ENCODE data around the gene CPNE5.

Gene CPNE5

DNA sequence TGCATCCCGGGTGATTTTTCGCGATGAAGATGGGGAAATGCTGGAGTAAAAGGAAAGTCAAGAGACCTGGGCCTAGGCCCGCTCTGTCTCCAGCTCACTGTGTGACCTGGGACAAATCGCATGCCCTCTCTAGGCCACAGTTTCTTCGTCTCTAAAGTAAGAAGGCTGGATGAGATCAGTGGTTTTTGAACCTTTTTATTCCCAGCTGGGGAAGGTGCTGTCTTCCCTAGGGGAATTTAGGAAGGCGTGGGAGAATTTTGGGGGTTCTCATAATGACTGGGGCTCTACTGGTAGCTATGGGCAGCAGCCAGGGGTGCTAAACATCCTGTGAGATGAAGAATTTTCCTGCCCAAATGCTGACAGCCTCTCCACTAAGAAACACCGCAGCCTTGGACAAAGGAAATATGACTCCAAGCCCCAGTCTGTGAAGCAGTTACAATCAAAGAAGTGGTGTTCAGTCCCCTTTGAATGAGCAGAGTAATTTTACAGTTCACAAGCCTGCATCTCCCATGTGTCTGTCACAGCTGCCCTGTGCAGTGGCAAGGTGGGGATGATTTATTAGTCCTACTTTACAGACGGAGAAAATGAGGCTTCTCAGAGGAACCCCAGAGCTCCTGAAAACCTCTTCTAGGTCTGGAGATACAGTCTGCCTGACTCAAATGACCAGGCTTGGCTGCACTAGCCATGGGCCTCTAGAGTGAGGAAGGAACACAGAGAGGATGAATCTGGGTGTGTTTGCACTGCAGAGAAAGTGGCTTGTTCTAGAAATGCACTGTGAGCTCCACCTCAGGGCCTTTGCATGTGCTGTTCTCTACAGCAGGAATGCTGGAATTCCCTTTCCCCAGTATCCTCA is 84.4 kb downstream of the CPNE5 start:
- Histone ChIP-seq H3K4ac (ENCODE audit: low read depth, low read length) (no peak overlapping the region), H3K18ac (ENCODE audit: low read length) (no peak overlapping the region), H4K12ac (ENCODE audit: low read depth, low read length) (no peak overlapping the region), H3K23ac (ENCODE audit: low read length) (no peak overlapping the region), H3K14ac (ENCODE audit: low read length) (no peak overlapping the region), H3K9me3 (ENCODE audit: insufficient read depth, low read depth, low read length) (peaks cover 3% of the 10 kb centered on the region), H2AFZ (ENCODE audit: insufficient read depth, low read length, poor library complexity) (no peak overlapping the region), H3K27ac (ENCODE audit: low read depth, low read length) (no peak overlapping the region), H3K4me3 (ENCODE audit: low read depth, low read length) (no peak overlapping the region), H3K79me2 (ENCODE audit: control insufficient read depth, insufficient read depth, low read length, poor library complexity) (no peaks in the 10 kb centered on the region), H3K27me3 (ENCODE audit: insufficient read depth, low read length) (no peaks in the 10 kb centered on the region), H3K9ac (ENCODE audit: low read length) (no peak overlapping the region), H3K36me3 (ENCODE audit: control insufficient read depth in 1 of 2, insufficient read depth in 2 of 2, low read length in 2 of 2) (no peaks in the 10 kb centered on the region), H3K4me2 (ENCODE audit: low read length) (no peak overlapping the region), H2BK120ac (ENCODE audit: insufficient read depth, low read length, poor library complexity) (no peak overlapping the region), H4K91ac (ENCODE audit: low read depth, low read length) (no peak overlapping the region), H4K8ac (ENCODE audit: low read depth, low read length) (no peak overlapping the region), H3K79me1 (ENCODE audit: low read length) (no peaks in the 10 kb centered on the region), H2AK5ac (ENCODE audit: low read length) (no peak overlapping the region), H2BK5ac (ENCODE audit: low read depth, low read length, poor library complexity) (no peak overlapping the region), H2BK12ac (ENCODE audit: low read length) (no peak overlapping the region), H3K4me1 (ENCODE audit: control insufficient read depth in 1 of 2, insufficient read depth in 2 of 2, low read length in 2 of 2) (peaks cover 3 to 7% of the 10 kb centered on the region in 2 experiments)
- no peak for DNase-seq
- WGBS (ENCODE audit: extremely low coverage, insufficient coverage, insufficient read length), result no CpG with 5 or more reads among the region's 9 CpGs

DNA sequence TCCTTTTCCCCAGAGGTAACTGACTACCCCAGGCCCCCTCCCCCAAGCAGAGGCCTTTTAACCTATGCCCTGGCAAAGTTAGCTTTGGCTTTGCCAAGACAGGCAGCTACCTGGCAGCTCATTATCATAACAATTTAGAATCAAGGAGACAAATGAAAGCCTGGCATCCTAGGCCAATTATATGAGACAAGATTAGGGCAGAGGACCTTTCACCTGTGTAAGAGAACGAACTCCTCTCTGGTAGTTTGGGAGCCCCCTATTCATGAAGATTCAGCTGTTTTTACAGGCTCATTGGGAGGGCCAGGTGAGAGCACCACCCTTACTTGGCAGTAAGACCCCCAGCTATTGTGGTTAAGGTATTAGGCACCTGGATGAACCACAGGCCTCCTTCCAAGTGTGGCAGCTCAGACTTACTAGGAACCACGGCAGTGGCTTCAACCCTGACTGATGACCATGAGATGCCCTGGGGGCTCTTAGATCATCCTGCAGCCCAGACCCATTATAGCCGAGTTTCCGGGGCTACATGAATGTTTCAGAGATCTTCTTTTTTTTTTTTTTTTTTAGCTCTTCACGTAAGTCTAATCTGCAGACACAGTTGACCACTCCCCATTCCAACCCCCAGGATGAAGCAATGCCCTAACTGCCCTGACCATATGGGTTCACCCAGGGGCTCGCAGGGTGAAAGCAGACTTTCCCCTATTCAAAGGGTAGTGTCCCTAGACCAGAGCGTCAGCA is 85.4 kb downstream of the CPNE5 start:
- no peak overlapping the region for H2BK12ac ChIP-seq (ENCODE audit: low read length)
- no peak overlapping the region for H3K9ac ChIP-seq (ENCODE audit: low read length)
- no peak overlapping the region for H3K23ac ChIP-seq (ENCODE audit: low read length)
- no peak overlapping the region for H4K8ac ChIP-seq (ENCODE audit: low read depth, low read length)
- peak; percentile 27 to 38 for DNase-seq
- no peak overlapping the region for H3K27ac ChIP-seq (ENCODE audit: low read depth, low read length)
- no peak overlapping the region for H3K4me3 ChIP-seq (ENCODE audit: low read depth, low read length)
- H3K14ac ChIP-seq (ENCODE audit: low read length), result no peak overlapping the region
- H3K27me3 ChIP-seq (ENCODE audit: insufficient read depth, low read length), result no peaks in the 10 kb centered on the region
- no CpG with 5 or more reads among the region's 7 CpGs for WGBS (ENCODE audit: extremely low coverage, insufficient coverage, insufficient read length)
- peaks cover 3 to 7% of the 10 kb centered on the region in 2 experiments for H3K4me1 ChIP-seq (ENCODE audit: control insufficient read depth in 1 of 2, insufficient read depth in 2 of 2, low read length in 2 of 2)
- H2BK5ac ChIP-seq (ENCODE audit: low read depth, low read length, poor library complexity), result no peak overlapping the region
- no peak overlapping the region for H3K4me2 ChIP-seq (ENCODE audit: low read length)
- no peak overlapping the region for H2AK5ac ChIP-seq (ENCODE audit: low read length)
- H2BK120ac ChIP-seq (ENCODE audit: insufficient read depth, low read length, poor library complexity), result no peak overlapping the region
- H4K12ac ChIP-seq (ENCODE audit: low read depth, low read length), result no peak overlapping the region
- H3K9me3 ChIP-seq (ENCODE audit: insufficient read depth, low read depth, low read length), result peaks cover 3% of the 10 kb centered on the region
- no peaks in the 10 kb centered on the region for H3K36me3 ChIP-seq (ENCODE audit: control insufficient read depth in 1 of 2, insufficient read depth in 2 of 2, low read length in 2 of 2)
- H3K79me2 ChIP-seq (ENCODE audit: control insufficient read depth, insufficient read depth, low read length, poor library complexity), result no peaks in the 10 kb centered on the region
- no peak overlapping the region for H3K18ac ChIP-seq (ENCODE audit: low read length)
- no peaks in the 10 kb centered on the region for H3K79me1 ChIP-seq (ENCODE audit: low read length)
- no peak overlapping the region for H2AFZ ChIP-seq (ENCODE audit: insufficient read depth, low read length, poor library complexity)
- no peak overlapping the region for H4K91ac ChIP-seq (ENCODE audit: low read depth, low read length)
- H3K4ac ChIP-seq (ENCODE audit: low read depth, low read length), result no peak overlapping the region

DNA sequence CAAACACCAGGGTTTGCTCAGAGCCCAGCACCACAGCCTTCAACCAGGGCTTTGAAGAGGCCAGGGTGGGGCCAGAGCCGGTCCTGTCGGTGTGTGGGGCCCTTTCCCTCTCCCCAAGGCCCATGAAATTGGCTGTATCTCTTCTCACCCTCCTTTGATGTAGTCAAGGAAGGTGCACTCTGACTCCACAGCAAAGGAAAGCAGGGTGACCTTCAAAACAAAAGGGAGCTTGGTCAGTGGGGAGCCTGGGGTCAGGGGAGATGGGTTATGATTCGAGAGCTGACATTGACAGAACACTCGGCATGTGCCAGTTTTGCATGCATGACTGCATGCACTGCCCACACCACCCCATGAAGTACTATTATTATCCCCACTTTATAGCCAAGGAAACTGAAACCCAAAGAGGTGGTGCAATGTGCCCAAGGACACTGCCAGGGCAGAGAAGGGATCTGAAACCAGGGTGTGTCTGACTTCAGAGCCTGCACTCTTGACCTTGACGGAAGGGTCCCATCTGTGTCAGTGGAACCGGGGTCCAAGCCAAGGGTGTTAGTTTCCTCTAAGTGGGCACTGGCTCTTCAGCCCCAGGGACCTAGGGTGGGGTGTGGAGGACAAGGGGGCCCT is 86.2 kb downstream of the CPNE5 start:
- H3K27me3 ChIP-seq (ENCODE audit: insufficient read depth, low read length), result no peaks in the 10 kb centered on the region
- H3K79me2 ChIP-seq (ENCODE audit: control insufficient read depth, insufficient read depth, low read length, poor library complexity), result no peaks in the 10 kb centered on the region
- H2BK5ac ChIP-seq (ENCODE audit: low read depth, low read length, poor library complexity), result no peak overlapping the region
- DNase-seq, result no peak
- no peak overlapping the region for H3K27ac ChIP-seq (ENCODE audit: low read depth, low read length)
- H2AK5ac ChIP-seq (ENCODE audit: low read length), result no peak overlapping the region
- no peak overlapping the region for H3K14ac ChIP-seq (ENCODE audit: low read length)
- H3K4me3 ChIP-seq (ENCODE audit: low read depth, low read length), result no peak overlapping the region
- no peak overlapping the region for H4K91ac ChIP-seq (ENCODE audit: low read depth, low read length)
- H3K18ac ChIP-seq (ENCODE audit: low read length), result no peak overlapping the region
- no peak overlapping the region for H3K4me2 ChIP-seq (ENCODE audit: low read length)
- no peak overlapping the region for H4K8ac ChIP-seq (ENCODE audit: low read depth, low read length)
- no peaks in the 10 kb centered on the region for H3K79me1 ChIP-seq (ENCODE audit: low read length)
- WGBS (ENCODE audit: extremely low coverage, insufficient coverage, insufficient read length), result no CpG with 5 or more reads among the region's 6 CpGs
- no peak overlapping the region for H2AFZ ChIP-seq (ENCODE audit: insufficient read depth, low read length, poor library complexity)
- no peak overlapping the region for H4K12ac ChIP-seq (ENCODE audit: low read depth, low read length)
- peaks cover 3% of the 10 kb centered on the region for H3K9me3 ChIP-seq (ENCODE audit: insufficient read depth, low read depth, low read length)
- no peak overlapping the region for H3K4ac ChIP-seq (ENCODE audit: low read depth, low read length)
- H3K4me1 ChIP-seq (ENCODE audit: control insufficient read depth in 1 of 2, insufficient read depth in 2 of 2, low read length in 2 of 2), result peaks cover 3 to 7% of the 10 kb centered on the region in 2 experiments
- no peak overlapping the region for H3K9ac ChIP-seq (ENCODE audit: low read length)
- no peaks in the 10 kb centered on the region for H3K36me3 ChIP-seq (ENCODE audit: control insufficient read depth in 1 of 2, insufficient read depth in 2 of 2, low read length in 2 of 2)
- H2BK120ac ChIP-seq (ENCODE audit: insufficient read depth, low read length, poor library complexity), result no peak overlapping the region
- H2BK12ac ChIP-seq (ENCODE audit: low read length), result no peak overlapping the region
- H3K23ac ChIP-seq (ENCODE audit: low read length), result no peak overlapping the region

DNA sequence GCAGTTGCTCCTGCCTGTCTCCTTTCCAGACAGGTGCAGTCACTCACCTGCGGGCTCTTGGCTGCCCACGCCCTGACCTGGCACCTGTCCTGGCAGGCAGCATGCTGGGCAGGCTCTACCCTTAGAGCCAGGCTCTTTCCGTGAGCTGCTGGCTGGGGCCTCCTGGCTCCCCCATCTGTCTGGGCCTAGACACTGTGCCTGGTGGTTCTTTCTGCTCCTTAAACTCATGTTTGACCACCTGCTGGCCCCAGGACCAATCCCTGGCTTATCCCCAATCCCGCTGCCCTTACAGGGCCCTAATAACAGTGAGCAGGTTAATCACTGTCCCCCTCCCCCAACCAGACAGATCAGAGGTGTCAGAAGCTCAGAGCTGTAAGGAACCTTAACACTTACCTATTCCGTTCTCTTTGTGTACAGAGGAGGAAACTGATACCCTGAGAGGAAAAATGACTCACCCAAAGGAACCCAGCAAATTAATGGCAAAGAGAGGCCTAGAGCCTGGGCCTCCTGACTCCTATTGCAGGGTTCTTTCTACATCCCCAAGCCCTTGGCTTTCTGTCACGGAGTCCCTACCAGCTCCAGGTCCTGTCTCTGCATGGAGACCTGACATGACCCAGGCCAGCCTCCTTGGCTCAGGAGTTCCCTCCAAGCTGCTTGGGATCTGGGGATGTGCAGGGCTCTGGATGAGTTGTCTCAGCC is 86.9 kb downstream of the CPNE5 start:
- Histone ChIP-seq H3K27ac (ENCODE audit: low read depth, low read length) (no peak overlapping the region), H4K12ac (ENCODE audit: low read depth, low read length) (no peak overlapping the region), H3K4me2 (ENCODE audit: low read length) (no peak overlapping the region), H3K9ac (ENCODE audit: low read length) (no peak overlapping the region), H3K14ac (ENCODE audit: low read length) (no peak overlapping the region), H2BK5ac (ENCODE audit: low read depth, low read length, poor library complexity) (no peak overlapping the region), H2AFZ (ENCODE audit: insufficient read depth, low read length, poor library complexity) (no peak overlapping the region), H3K4ac (ENCODE audit: low read depth, low read length) (no peak overlapping the region), H3K79me1 (ENCODE audit: low read length) (no peaks in the 10 kb centered on the region), H2AK5ac (ENCODE audit: low read length) (no peak overlapping the region), H2BK12ac (ENCODE audit: low read length) (no peak overlapping the region), H3K27me3 (ENCODE audit: insufficient read depth, low read length) (no peaks in the 10 kb centered on the region), H4K91ac (ENCODE audit: low read depth, low read length) (no peak overlapping the region), H3K23ac (ENCODE audit: low read length) (no peak overlapping the region), H3K9me3 (ENCODE audit: insufficient read depth, low read depth, low read length) (peaks cover 3% of the 10 kb centered on the region), H3K36me3 (ENCODE audit: control insufficient read depth in 1 of 2, insufficient read depth in 2 of 2, low read length in 2 of 2) (no peaks in the 10 kb centered on the region), H2BK120ac (ENCODE audit: insufficient read depth, low read length, poor library complexity) (no peak overlapping the region), H3K4me3 (ENCODE audit: low read depth, low read length) (no peak overlapping the region), H3K4me1 (ENCODE audit: control insufficient read depth in 1 of 2, insufficient read depth in 2 of 2, low read length in 2 of 2) (peaks cover 3 to 7% of the 10 kb centered on the region in 2 experiments), H3K18ac (ENCODE audit: low read length) (no peak overlapping the region), H3K79me2 (ENCODE audit: control insufficient read depth, insufficient read depth, low read length, poor library complexity) (no peaks in the 10 kb centered on the region), H4K8ac (ENCODE audit: low read depth, low read length) (no peak overlapping the region)
- no CpG with 5 or more reads among the region's 6 CpGs for WGBS (ENCODE audit: extremely low coverage, insufficient coverage, insufficient read length)
- DNase-seq, result no peak
